OCI-LY1 (cell line): Measurements from ENCODE around the gene FAM193B.

Source experiments
- H2AFZ ChIP-seq: fragments of 200-600 bp; sonication (generic), shearing (Covaris generic); 2 replicates; pipeline ENCODE4 v1.6.0; 2014; ENCODE audit warnings: antibody characterized with exemption, mild to moderate bottlenecking, low read length
- H3F3A ChIP-seq: fragments of 200-600 bp; sonication (generic), shearing (Covaris generic); 2 replicates; pipeline ENCODE4 v1.6.0; 2014; ENCODE audit warnings: mild to moderate bottlenecking, antibody characterized with exemption, low read length, moderate library complexity; ENCODE audit not compliant: insufficient read depth
- H3K27ac ChIP-seq: fragments of 200-600 bp; sonication (generic); 2 replicates; pipeline ENCODE4 v1.5.1; 2014; ENCODE audit warnings: low read length, mixed run types, mild to moderate bottlenecking, low read depth; ENCODE audit not compliant: poor library complexity, severe bottlenecking
- H3K27me3 ChIP-seq: fragments of 200-600 bp; sonication (generic); 2 replicates; pipeline ENCODE4 v1.6.0; 2014; ENCODE audit warnings: antibody characterized with exemption, mild to moderate bottlenecking, low read length, moderate library complexity; ENCODE audit not compliant: insufficient read depth
- H3K36me3 ChIP-seq: fragments of 200-600 bp; sonication (generic); 2 replicates; pipeline ENCODE4 v1.6.1; 2014; ENCODE audit warnings: mild to moderate bottlenecking, antibody characterized with exemption, low read length, moderate library complexity, mixed read lengths; ENCODE audit not compliant: insufficient read depth
- H3K4me1 ChIP-seq: fragments of 200-600 bp; sonication (generic); 2 replicates; pipeline ENCODE4 v1.5.1; 2014; ENCODE audit warnings: mild to moderate bottlenecking, low read length, moderate library complexity; ENCODE audit not compliant: insufficient read depth, severe bottlenecking
- H3K4me2 ChIP-seq: fragments of 200-600 bp; sonication (generic), shearing (Covaris generic); 2 replicates; pipeline ENCODE4 v1.6.1; 2014; ENCODE audit warnings: low read length
- H3K4me3 ChIP-seq: fragments of 200-600 bp; sonication (generic); 2 replicates; pipeline ENCODE4 v1.5.1; 2014; ENCODE audit warnings: low read length, low read depth, mild to moderate bottlenecking, mixed read lengths; ENCODE audit not compliant: poor library complexity, severe bottlenecking
- H3K79me2 ChIP-seq: fragments of 200-600 bp; shearing (Covaris generic); 2 replicates; pipeline ENCODE4 v1.6.1; 2016; ENCODE audit warnings: mixed run types, low read length, mixed read lengths; ENCODE audit not compliant: insufficient read depth
- H3K9ac ChIP-seq: fragments of 200-600 bp; sonication (generic), shearing (Covaris generic); 2 replicates; pipeline ENCODE4 v1.6.1; 2014; ENCODE audit warnings: mild to moderate bottlenecking, low read length, mixed read lengths
- H3K9me2 ChIP-seq: fragments of 200-600 bp; sonication (generic), shearing (Covaris generic); 2 replicates; pipeline ENCODE4 v1.6.1; 2014; ENCODE audit warnings: low read depth, mild to moderate bottlenecking, low read length, mixed read lengths
- H3K9me3 ChIP-seq: fragments of 200-600 bp; shearing (Covaris generic); 2 replicates; pipeline ENCODE4 v1.6.1; 2014; ENCODE audit warnings: low read length, mixed read lengths
- H4K20me1 ChIP-seq: fragments of 200-600 bp; sonication (generic), shearing (Covaris generic); 2 replicates; pipeline ENCODE4 v1.6.0; 2016; ENCODE audit warnings: mild to moderate bottlenecking, low read length; ENCODE audit not compliant: insufficient read depth
- CTCF ChIP-seq: fragments of 200-600 bp; sonication (generic), shearing (Covaris generic); IDR thresholded peaks from 2 replicates; pipeline ENCODE4 v1.5.1; 2017; ENCODE audit warnings: mild to moderate bottlenecking, antibody characterized with exemption, low read length, moderate library complexity, mixed read lengths
- EZH2 ChIP-seq: fragments of 200-600 bp; sonication (generic), shearing (Covaris generic); IDR thresholded peaks from 2 replicates; pipeline ENCODE4 v1.8.0; 2017; ENCODE audit warnings: borderline replicate concordance, mixed run types, mild to moderate bottlenecking, antibody characterized with exemption, low read length, moderate library complexity, mixed read lengths

Gene FAM193B

GRCh38 chr5:177596775-177597238, 42.4 kb upstream of the FAM193B start:
- Histone ChIP-seq H4K20me1 (no peaks in the 10 kb centered on the region), H3K9ac (no peak overlapping the region), H3F3A (no peaks in the 10 kb centered on the region), H3K36me3 (peaks cover 40% of the 10 kb centered on the region), H2AFZ (no peak overlapping the region), H3K79me2 (peaks cover 5% of the 10 kb centered on the region; the same call in 1 of the 2 replicates), H3K4me3 (no peak overlapping the region), H3K27ac (no peak overlapping the region), H3K4me2 (no peak overlapping the region), H3K9me3 (no peaks in the 10 kb centered on the region), H3K4me1 (peaks cover 26% of the 10 kb centered on the region), H3K27me3 (no peaks in the 10 kb centered on the region), H3K9me2 (no peaks in the 10 kb centered on the region)
- TF ChIP-seq CTCF: no peak
- no peak for TF ChIP-seq EZH2

GRCh38 chr5:177595991-177596774, 41.8 kb upstream of the FAM193B start:
- no peaks in the 10 kb centered on the region for H3K27me3 ChIP-seq
- H3K9ac ChIP-seq: no peak overlapping the region
- H3K9me2 ChIP-seq: no peaks in the 10 kb centered on the region
- peaks cover 40% of the 10 kb centered on the region for H3K36me3 ChIP-seq
- H3K9me3 ChIP-seq: no peaks in the 10 kb centered on the region
- H3K4me1 ChIP-seq: peaks cover 31% of the 10 kb centered on the region
- H3K4me3 ChIP-seq: no peak overlapping the region
- no peaks in the 10 kb centered on the region for H3F3A ChIP-seq
- no peak overlapping the region for H2AFZ ChIP-seq
- no peak overlapping the region for H3K27ac ChIP-seq
- H3K4me2 ChIP-seq: no peak overlapping the region
- TF ChIP-seq CTCF (no peak), EZH2 (no peak)
- peaks cover 5% of the 10 kb centered on the region; the same call in 1 of the 2 replicates for H3K79me2 ChIP-seq
- no peaks in the 10 kb centered on the region for H4K20me1 ChIP-seq

GRCh38 chr5:177595026-177595585, 40.7 kb upstream of the FAM193B start:
- peaks cover 5% of the 10 kb centered on the region; the same call in 1 of the 2 replicates for H3K79me2 ChIP-seq
- H3K4me2 ChIP-seq: no peak overlapping the region
- no peak overlapping the region for H2AFZ ChIP-seq
- TF ChIP-seq CTCF (no peak), EZH2 (no peak)
- no peak overlapping the region for H3K9ac ChIP-seq
- no peaks in the 10 kb centered on the region for H3K9me2 ChIP-seq
- no peak overlapping the region for H3K27ac ChIP-seq
- no peaks in the 10 kb centered on the region for H4K20me1 ChIP-seq
- no peaks in the 10 kb centered on the region for H3K9me3 ChIP-seq
- H3K27me3 ChIP-seq: no peaks in the 10 kb centered on the region
- peaks cover 40% of the 10 kb centered on the region for H3K36me3 ChIP-seq
- no peaks in the 10 kb centered on the region for H3F3A ChIP-seq
- peaks cover 23% of the 10 kb centered on the region for H3K4me1 ChIP-seq
- H3K4me3 ChIP-seq: no peak overlapping the region
